AG10803 (cell line): ENCODE data around the gene CDKAL1.

ENCODE experiments used
- DNase-seq: peaks from one replicate; pipeline ENCODE4 v3.0.0; 2010; ENCODE audit warnings: low read depth
- H3K4me3 ChIP-seq: 2 replicates; pipeline ENCODE4 v1.5.1; 2011; ENCODE audit warnings: mild to moderate bottlenecking, low read length, control low read depth
- CTCF ChIP-seq: conservative IDR thresholded peaks from 2 replicates; pipeline ENCODE4 v1.5.1; 2011; ENCODE audit warnings: mild to moderate bottlenecking, low read length, control low read depth, inconsistent platforms

CDKAL1 gene

GRCh38 chr6:20741490-20741889, 207.2 kb downstream of the CDKAL1 start:
- no peak for TF ChIP-seq CTCF
- no peak overlapping the region for H3K4me3 ChIP-seq
- no peak for DNase-seq

- no peak for DNase-seq
- TF ChIP-seq CTCF: no peak
- no peak overlapping the region for H3K4me3 ChIP-seq
Measured at GRCh38 chr6:20744911-20745557, 210.8 kb downstream of the CDKAL1 start.

- H3K4me3 ChIP-seq: no peak overlapping the region
- TF ChIP-seq CTCF: no peak
- DNase-seq: no peak
Measured at GRCh38 chr6:20746024-20746423, 211.8 kb downstream of the CDKAL1 start.

GRCh38 chr6:20746805-20747558, 212.7 kb downstream of the CDKAL1 start:
- no peak for DNase-seq
- no peak overlapping the region for H3K4me3 ChIP-seq
- no peak for TF ChIP-seq CTCF

GRCh38 chr6:20747991-20748390, 213.7 kb downstream of the CDKAL1 start:
- no peak for TF ChIP-seq CTCF
- no peak overlapping the region for H3K4me3 ChIP-seq
- peak; percentile 12 for DNase-seq

GRCh38 chr6:20751293-20751935, 217.2 kb downstream of the CDKAL1 start:
- no peak for TF ChIP-seq CTCF
- H3K4me3 ChIP-seq: no peak overlapping the region
- DNase-seq: peak; percentile 25
